Measurements from ENCODE around the gene L3MBTL4. TPM values are rescaled to one million over a fixed set of nuclear protein-coding genes. Genes with fewer than 3 reads are reported as not detected.

Gene L3MBTL4
- total RNA-seq, 1 experiment from 2014 or later = not detected

DNA sequence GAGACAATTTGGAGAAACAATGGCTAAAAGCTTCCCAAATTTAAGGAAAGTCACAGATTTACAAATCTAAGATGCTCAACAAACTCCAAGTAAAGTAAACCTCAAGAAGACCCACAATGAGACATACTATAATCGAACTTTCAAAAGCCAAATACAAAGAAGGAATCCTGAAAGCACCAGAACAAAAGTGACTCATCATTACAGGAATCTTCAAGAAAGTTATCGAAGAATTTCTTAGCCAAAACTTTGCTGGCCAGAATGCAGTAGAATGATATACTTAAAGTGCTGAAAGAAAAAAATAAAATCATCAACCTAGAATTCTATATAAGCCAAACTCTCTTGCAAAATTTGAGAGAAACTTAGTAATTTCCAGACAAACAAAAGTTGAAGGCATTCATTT is 412.8 kb downstream of the L3MBTL4 start:
- peaks cover 10 to 31% of the 10 kb centered on the region in 2 experiments; a peak in 2 of 4 replicates for H3K9me3 ChIP-seq (ENCODE audit: control insufficient read depth in 1 of 2, insufficient read depth in 1 of 2, low read depth in 1 of 2, low read length in 2 of 2)
- H3K9ac ChIP-seq (ENCODE audit: low read length) = no peak overlapping the region
- no peaks in the 10 kb centered on the region for H3K27me3 ChIP-seq (ENCODE audit: insufficient read depth, low read length)
- intact Hi-C loops (cut with micrococcal nuclease) = no loop called here
- H3K36me3 ChIP-seq (ENCODE audit: control insufficient read depth in 1 of 2, insufficient read depth in 2 of 2, low read length in 2 of 2) = no peaks in the 10 kb centered on the region
- H3K4me1 ChIP-seq (ENCODE audit: control insufficient read depth in 1 of 2, insufficient read depth in 2 of 2, low read length in 2 of 2) = no peaks in the 10 kb centered on the region
- no peaks in the 10 kb centered on the region for H3K9me2 ChIP-seq (ENCODE audit: insufficient read depth)
- no peaks in the 10 kb centered on the region for H3K79me2 ChIP-seq (ENCODE audit: insufficient read depth, low read length)
- H4K20me1 ChIP-seq (ENCODE audit: insufficient read depth) = no peaks in the 10 kb centered on the region
- RAD21 ChIA-PET (ENCODE audit: low non-redundant PET in 1 of 2, low total read pairs in 2 of 2, uncharacterized antibody in 2 of 2, unreplicated experiment in 2 of 2) = no interaction called here
- POLR2A ChIA-PET = no interaction called here
- ATAC-seq (no peak), DNase-seq (ENCODE audit: low read depth, low spot score) (no peak)
- no peak overlapping the region for H3K4me2 ChIP-seq (ENCODE audit: low read length)
- CTCF ChIA-PET = no interaction called here
- H3K4me3 ChIP-seq (replicated peaks in 1 of 2; ENCODE audit: low read depth in 1 of 2, low read length in 2 of 2) = no peak overlapping the region
- TF ChIP-seq POLR2A (IDR thresholded peaks at IDR 0.05; ENCODE audit: borderline replicate concordance, extremely low read depth, insufficient read depth, insufficient read length) = no peak
- TF ChIP-seq FOSL1 (IDR thresholded peaks at IDR 0.05; ENCODE audit: low read depth) = no peak
- TF ChIP-seq TCF7L2 (IDR thresholded peaks at IDR 0.05; ENCODE audit: borderline replicate concordance, extremely low read depth, insufficient read depth, insufficient read length) = no peak
- TF ChIP-seq, protein P1, sequence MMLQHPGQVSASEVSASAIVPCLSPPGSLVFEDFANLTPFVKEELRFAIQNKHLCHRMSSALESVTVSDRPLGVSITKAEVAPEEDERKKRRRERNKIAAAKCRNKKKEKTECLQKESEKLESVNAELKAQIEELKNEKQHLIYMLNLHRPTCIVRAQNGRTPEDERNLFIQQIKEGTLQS (IDR thresholded peaks at IDR 0.05) = no peak
- TF ChIP-seq, protein P2, sequence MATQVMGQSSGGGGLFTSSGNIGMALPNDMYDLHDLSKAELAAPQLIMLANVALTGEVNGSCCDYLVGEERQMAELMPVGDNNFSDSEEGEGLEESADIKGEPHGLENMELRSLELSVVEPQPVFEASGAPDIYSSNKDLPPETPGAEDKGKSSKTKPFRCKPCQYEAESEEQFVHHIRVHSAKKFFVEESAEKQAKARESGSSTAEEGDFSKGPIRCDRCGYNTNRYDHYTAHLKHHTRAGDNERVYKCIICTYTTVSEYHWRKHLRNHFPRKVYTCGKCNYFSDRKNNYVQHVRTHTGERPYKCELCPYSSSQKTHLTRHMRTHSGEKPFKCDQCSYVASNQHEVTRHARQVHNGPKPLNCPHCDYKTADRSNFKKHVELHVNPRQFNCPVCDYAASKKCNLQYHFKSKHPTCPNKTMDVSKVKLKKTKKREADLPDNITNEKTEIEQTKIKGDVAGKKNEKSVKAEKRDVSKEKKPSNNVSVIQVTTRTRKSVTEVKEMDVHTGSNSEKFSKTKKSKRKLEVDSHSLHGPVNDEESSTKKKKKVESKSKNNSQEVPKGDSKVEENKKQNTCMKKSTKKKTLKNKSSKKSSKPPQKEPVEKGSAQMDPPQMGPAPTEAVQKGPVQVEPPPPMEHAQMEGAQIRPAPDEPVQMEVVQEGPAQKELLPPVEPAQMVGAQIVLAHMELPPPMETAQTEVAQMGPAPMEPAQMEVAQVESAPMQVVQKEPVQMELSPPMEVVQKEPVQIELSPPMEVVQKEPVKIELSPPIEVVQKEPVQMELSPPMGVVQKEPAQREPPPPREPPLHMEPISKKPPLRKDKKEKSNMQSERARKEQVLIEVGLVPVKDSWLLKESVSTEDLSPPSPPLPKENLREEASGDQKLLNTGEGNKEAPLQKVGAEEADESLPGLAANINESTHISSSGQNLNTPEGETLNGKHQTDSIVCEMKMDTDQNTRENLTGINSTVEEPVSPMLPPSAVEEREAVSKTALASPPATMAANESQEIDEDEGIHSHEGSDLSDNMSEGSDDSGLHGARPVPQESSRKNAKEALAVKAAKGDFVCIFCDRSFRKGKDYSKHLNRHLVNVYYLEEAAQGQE (IDR thresholded peaks at IDR 0.05; ENCODE audit: low read depth) = no peak
- no peak for TF ChIP-seq ELF1 (IDR thresholded peaks at IDR 0.05; ENCODE audit: borderline replicate concordance, low read depth)
- no peak for TF ChIP-seq YY1 (IDR thresholded peaks at IDR 0.05; ENCODE audit: extremely low read depth, insufficient replicate concordance, low read depth, low read length)
- TF ChIP-seq POLR2AphosphoS5 (IDR thresholded peaks at IDR 0.05; ENCODE audit: low read depth, low read length) = no peak
- no peak for TF ChIP-seq JUND (IDR thresholded peaks at IDR 0.05)
- TF ChIP-seq CBX3 (IDR thresholded peaks at IDR 0.05; ENCODE audit: low read depth) = no peak
- TF ChIP-seq CEBPB (IDR thresholded peaks at IDR 0.05; ENCODE audit: low read depth) = no peak
- TF ChIP-seq SP1 (IDR thresholded peaks at IDR 0.05; ENCODE audit: low read depth) = no peak
- TF ChIP-seq ZNF274 (IDR thresholded peaks at IDR 0.05; ENCODE audit: low read depth, low read length) = no peak
- no peak overlapping the region for H3K27ac ChIP-seq (ENCODE audit: low read depth, low read length)
- no peak overlapping the region for H2AFZ ChIP-seq (ENCODE audit: low read depth, low read length, poor library complexity, severe bottlenecking)
- BruUV-seq (replicated peaks) = no TSS peak
